GM10266 (cell line): ENCODE data around the gene TPPP.
"Not testable (repeated sequence)": the region's sequence is repeated elsewhere in the genome, so short reads cannot be mapped to it uniquely, and the experiment has no call there.

Experiments
- DNase-seq: peaks from one replicate; pipeline ENCODE4 v3.0.0; 2012; ENCODE audit errors: extremely low spot score
- CTCF ChIP-seq: IDR thresholded peaks from 2 replicates; pipeline ENCODE4 v1.5.1; 2012; ENCODE audit warnings: mild to moderate bottlenecking, low read depth; ENCODE audit not compliant: control insufficient read depth, insufficient read depth; ENCODE audit errors: missing control alignments

The TPPP gene

GRCh38 chr5:693271-694041, at the start of gene TPPP:
TSS of gene TPPP (minus strand) at chr5:693352. CDS start at chr5:678060, 15,292 bp downstream.
- peak; percentile 95 for DNase-seq

GRCh38 chr5:742276-742675, 49.1 kb upstream of the TPPP start:
- DNase-seq = not testable (repeated sequence)

GRCh38 chr5:734145-734544, 41.0 kb upstream of the TPPP start:
- DNase-seq = not testable (repeated sequence)

- not testable (repeated sequence) for DNase-seq
Measured at GRCh38 chr5:732754-733454, 39.8 kb upstream of the TPPP start.

GRCh38 chr5:729225-729624, 36.1 kb upstream of the TPPP start:
- not testable (repeated sequence) for DNase-seq

GRCh38 chr5:727087-727486, 33.9 kb upstream of the TPPP start:
- DNase-seq = not testable (repeated sequence)

- not testable (repeated sequence) for DNase-seq
Measured at GRCh38 chr5:723865-724264, 30.7 kb upstream of the TPPP start.

GRCh38 chr5:723309-723708, 30.2 kb upstream of the TPPP start:
- not testable (repeated sequence) for DNase-seq

GRCh38 chr5:719379-719778, 26.2 kb upstream of the TPPP start:
- not testable (repeated sequence) for DNase-seq

- DNase-seq = no peak
- no peak for TF ChIP-seq CTCF
Measured at GRCh38 chr5:717143-717542, 24.0 kb upstream of the TPPP start.

GRCh38 chr5:716740-717139, 23.6 kb upstream of the TPPP start:
- DNase-seq = not testable (repeated sequence)

GRCh38 chr5:715636-716035, 22.5 kb upstream of the TPPP start:
- DNase-seq = not testable (repeated sequence)

GRCh38 chr5:714215-715118, 21.3 kb upstream of the TPPP start:
- not testable (repeated sequence) for DNase-seq

GRCh38 chr5:713686-714085, 20.5 kb upstream of the TPPP start:
- not testable (repeated sequence) for DNase-seq

- not testable (repeated sequence) for DNase-seq
Measured at GRCh38 chr5:708848-709517, 15.8 kb upstream of the TPPP start.

- DNase-seq = not testable (repeated sequence)
Measured at GRCh38 chr5:708374-708773, 15.2 kb upstream of the TPPP start.

- not testable (repeated sequence) for DNase-seq
Measured at GRCh38 chr5:706127-706526, 13.0 kb upstream of the TPPP start.

- not testable (repeated sequence) for DNase-seq
Measured at GRCh38 chr5:696753-697702, 3.9 kb upstream of the TPPP start.
